NCI-H524 treated with DMSO at 0.1 percent for 48 hours (cell line): ENCODE data around the gene FKBP1A.
"Not testable (repeated sequence)": the region's sequence is repeated elsewhere in the genome, so short reads cannot be mapped to it uniquely, and the experiment has no call there.

Source experiments
- DNase-seq: peaks from one replicate; lab custom pipeline; 2025; lab: John Stamatoyannopoulos, UW

The FKBP1A gene

GRCh38 chr20:1363522-1363921, 29.3 kb downstream of the FKBP1A start:
- no peak for DNase-seq

GRCh38 chr20:1362484-1362883, 30.4 kb downstream of the FKBP1A start:
- DNase-seq: no peak

GRCh38 chr20:1360094-1360846, 32.6 kb downstream of the FKBP1A start:
- no peak for DNase-seq

GRCh38 chr20:1357921-1358671, 34.8 kb downstream of the FKBP1A start:
- DNase-seq: no peak

GRCh38 chr20:1353956-1354355, 38.9 kb downstream of the FKBP1A start:
- no peak for DNase-seq

- no peak for DNase-seq
Observed at GRCh38 chr20:1346315-1346969, 46.4 kb downstream of the FKBP1A start.

GRCh38 chr20:1345756-1346093, 47.1 kb downstream of the FKBP1A start:
- DNase-seq: no peak

- no peak for DNase-seq
Observed at GRCh38 chr20:1345030-1345755, 47.7 kb downstream of the FKBP1A start.

- not testable (repeated sequence) for DNase-seq
Observed at GRCh38 chr20:1343446-1344124, 49.3 kb downstream of the FKBP1A start.

- no peak for DNase-seq
Observed at GRCh38 chr20:1341561-1342265, 51.1 kb downstream of the FKBP1A start.

- no peak for DNase-seq
Observed at GRCh38 chr20:1338801-1339200, 54.1 kb downstream of the FKBP1A start.

GRCh38 chr20:1338096-1338495, 54.8 kb downstream of the FKBP1A start:
- DNase-seq: no peak

- DNase-seq: no peak
Observed at GRCh38 chr20:1337441-1337840, 55.4 kb downstream of the FKBP1A start.

GRCh38 chr20:1336699-1337367, 56.0 kb downstream of the FKBP1A start:
- DNase-seq: no peak

- no peak for DNase-seq
Observed at GRCh38 chr20:1335961-1336698, 56.7 kb downstream of the FKBP1A start.

- no peak for DNase-seq
Observed at GRCh38 chr20:1334761-1335160, 58.1 kb downstream of the FKBP1A start.

GRCh38 chr20:1334370-1334731, 58.5 kb downstream of the FKBP1A start:
- no peak for DNase-seq

- no peak for DNase-seq
Observed at GRCh38 chr20:1333462-1334369, 59.1 kb downstream of the FKBP1A start.

- no peak for DNase-seq
Observed at GRCh38 chr20:1332749-1333300, 60.0 kb downstream of the FKBP1A start.
